Esophagus squamous epithelium (tissue), 5 donors: Measurements from ENCODE around the gene FGF18. TPM values are rescaled to one million over a fixed set of nuclear protein-coding genes. Genes with fewer than 3 reads are reported as not detected.

ENCODE experiments used
- DNase-seq: peaks from one replicate; lab custom pipeline; 2025; lab: John Stamatoyannopoulos, UW
- H3K27ac ChIP-seq, 4 donors: fragments of 200-600 bp; sonication (generic); one replicate each; pipeline ENCODE4 v1.5.1; 2016 to 2019; ENCODE audit warnings: mild to moderate bottlenecking in 1 of 4
- H3K27me3 ChIP-seq, 4 donors: fragments of 200-600 bp; sonication (generic); 1 replicate in 3 of 4; 2 replicates in 1 of 4; pipeline versions ENCODE4 v1.5.1 to v1.6.0; 2017 to 2021; ENCODE audit warnings: antibody characterized with exemption in 1 of 4
- H3K36me3 ChIP-seq, 3 donors: fragments of 200-600 bp; sonication (generic); one replicate each; pipeline ENCODE4 v1.5.1; 2016 to 2019
- H3K4me1 ChIP-seq, 3 donors: fragments of 200-600 bp; sonication (generic); one replicate each; pipeline ENCODE4 v1.5.1; 2017 to 2019
- H3K4me3 ChIP-seq, 4 donors: fragments of 200-600 bp; sonication (generic); 1 replicate in 3 of 4; 2 replicates in 1 of 4; pipeline ENCODE4 v1.5.1; 2016 to 2019; ENCODE audit warnings: mild to moderate bottlenecking in 2 of 4, moderate library complexity in 1 of 4
- H3K9me3 ChIP-seq, 3 donors: fragments of 200-600 bp; sonication (generic); one replicate each; pipeline ENCODE4 v1.5.1; 2016 to 2019
- POLR2A ChIP-seq, 4 donors: fragments of 450-650 bp; IDR thresholded peaks; one replicate each; pipeline ENCODE4 v1.6.1; 2017; ENCODE audit warnings: antibody characterized with exemption in 4 of 4, mild to moderate bottlenecking in 4 of 4, moderate library complexity in 3 of 4
- WGBS, 2 donors: methylation state at CpG; one replicate each; pipeline ENCODE4 v1.1.5; 2018; 5-methylcytosine and 5-hydroxymethylcytosine counted together
- intact Hi-C: fragments of 100-400 bp; cut with DNase I; formaldehyde crosslinking; loops from one replicate; pipeline ENCODE4 v1.15.0; 2022
- total RNA-seq, 4 donors: library from RNA; depleted of rRNA; stranded (reverse); fragments of >200 nt; gene quantifications; one replicate each; pipeline ENCODE4 v1.1.0, GENCODE V29; 2016
- TF ChIP-seq, protein P1 (sequence below), 6 experiments: fragments of 450-650 bp in 4 of 6; fragments of 200-600 bp in 2 of 6; sonication (generic) in 2 of 6; IDR thresholded peaks; one replicate each; pipeline ENCODE4 v1.5.1; 2016 to 2019; ENCODE audit warnings: antibody characterized with exemption in 6 of 6, mild to moderate bottlenecking in 4 of 6, moderate library complexity in 4 of 6
- donor health status: DM: yes; HTN: yes; CAD: no.

Gene FGF18
- total RNA-seq, 4 donors from 2014 or later: 0.15 to 0.29 (median 0.19) TPM; not detected in 1

DNA sequence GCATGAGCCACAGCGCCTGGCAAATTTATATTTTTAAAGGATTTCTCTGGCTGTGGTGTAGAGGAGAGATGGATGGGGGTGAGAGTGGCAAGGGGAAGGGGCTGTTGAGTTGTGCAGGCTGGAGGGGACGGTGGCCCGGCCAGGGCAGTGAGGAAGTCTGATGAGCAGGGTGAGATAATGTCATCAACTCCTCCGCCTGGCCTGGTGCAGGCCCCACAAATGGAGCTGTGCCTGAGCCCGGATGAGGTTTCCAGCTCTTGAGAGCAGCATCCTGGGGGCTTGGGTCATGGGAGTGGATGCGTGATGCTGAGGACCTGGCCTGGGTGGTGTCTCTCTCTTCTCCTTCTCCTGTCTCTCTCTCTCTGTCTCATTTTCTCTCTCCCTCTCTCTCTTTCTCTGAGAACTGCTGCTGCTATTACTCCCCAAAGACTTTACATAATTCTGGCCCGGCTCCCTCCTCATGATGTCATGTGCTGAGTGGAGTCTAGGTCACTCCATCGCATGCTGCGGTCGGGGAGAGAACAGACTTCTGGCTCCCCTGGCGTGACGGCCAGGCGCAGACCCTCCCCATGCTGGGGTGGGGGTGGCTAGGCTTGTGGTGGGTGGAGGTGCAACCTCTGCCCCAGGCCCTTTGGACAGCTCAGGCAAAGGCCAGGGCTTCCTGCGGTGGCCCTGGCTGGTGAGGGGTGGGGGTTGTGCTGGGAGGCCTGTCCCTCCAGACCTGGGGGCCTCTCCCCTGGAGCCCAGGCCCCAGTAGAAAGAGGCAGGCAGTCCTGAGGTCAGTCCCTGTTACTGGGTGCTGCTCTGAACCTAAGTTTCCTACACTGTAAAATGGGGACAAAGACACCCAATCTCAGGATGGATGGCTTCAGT, 26.4 kb downstream of the FGF18 start:
- Histone ChIP-seq H3K27ac (no peak overlapping the region), H3K27me3 (peaks cover 0 to 17% (median 0%) of the 10 kb centered on the region in 4 donors), H3K4me1 (peaks cover 0 to 18% (median 8%) of the 10 kb centered on the region in 3 donors), H3K36me3 (no peaks in the 10 kb centered on the region), H3K4me3 (no peak overlapping the region), H3K9me3 (no peaks in the 10 kb centered on the region)
- 78 to 79% methylated on average over 6 to 9 of the region's 14 CpGs for WGBS, 2 donors
- TF ChIP-seq, protein P1, sequence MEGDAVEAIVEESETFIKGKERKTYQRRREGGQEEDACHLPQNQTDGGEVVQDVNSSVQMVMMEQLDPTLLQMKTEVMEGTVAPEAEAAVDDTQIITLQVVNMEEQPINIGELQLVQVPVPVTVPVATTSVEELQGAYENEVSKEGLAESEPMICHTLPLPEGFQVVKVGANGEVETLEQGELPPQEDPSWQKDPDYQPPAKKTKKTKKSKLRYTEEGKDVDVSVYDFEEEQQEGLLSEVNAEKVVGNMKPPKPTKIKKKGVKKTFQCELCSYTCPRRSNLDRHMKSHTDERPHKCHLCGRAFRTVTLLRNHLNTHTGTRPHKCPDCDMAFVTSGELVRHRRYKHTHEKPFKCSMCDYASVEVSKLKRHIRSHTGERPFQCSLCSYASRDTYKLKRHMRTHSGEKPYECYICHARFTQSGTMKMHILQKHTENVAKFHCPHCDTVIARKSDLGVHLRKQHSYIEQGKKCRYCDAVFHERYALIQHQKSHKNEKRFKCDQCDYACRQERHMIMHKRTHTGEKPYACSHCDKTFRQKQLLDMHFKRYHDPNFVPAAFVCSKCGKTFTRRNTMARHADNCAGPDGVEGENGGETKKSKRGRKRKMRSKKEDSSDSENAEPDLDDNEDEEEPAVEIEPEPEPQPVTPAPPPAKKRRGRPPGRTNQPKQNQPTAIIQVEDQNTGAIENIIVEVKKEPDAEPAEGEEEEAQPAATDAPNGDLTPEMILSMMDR (IDR thresholded peaks at IDR 0.05): no peak
- no peak for TF ChIP-seq POLR2A (IDR thresholded peaks at IDR 0.05)
- intact Hi-C loops: no loop called here
- no peak for DNase-seq

DNA sequence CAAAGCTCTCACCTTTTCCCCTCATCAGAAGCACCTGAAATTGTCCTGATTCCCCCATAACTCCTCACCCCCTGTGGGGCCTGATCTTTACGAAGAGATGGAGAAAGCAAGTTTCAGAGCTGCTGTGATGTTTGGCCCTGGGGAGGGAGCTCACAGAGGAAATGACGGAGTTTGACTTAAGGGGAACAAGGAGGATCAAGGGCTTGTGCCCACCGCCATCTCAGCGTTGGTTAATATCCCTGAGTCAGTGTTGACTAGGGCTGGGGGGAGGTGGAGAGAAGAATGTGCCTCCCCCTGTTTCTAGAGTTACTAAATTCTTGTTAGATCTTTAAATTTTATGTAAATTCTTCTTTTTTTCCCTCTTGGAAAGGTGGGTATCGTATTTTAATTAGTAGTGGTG, 27.8 kb downstream of the FGF18 start:
- intact Hi-C loops: no loop called here
- no peak overlapping the region for H3K27ac ChIP-seq
- H3K4me1 ChIP-seq: peaks cover 4 to 25% (median 13%) of the 10 kb centered on the region in 3 donors
- no peak for DNase-seq
- no peaks in the 10 kb centered on the region for H3K9me3 ChIP-seq
- H3K27me3 ChIP-seq: peaks cover 0 to 30% (median 0%) of the 10 kb centered on the region in 4 donors
- no peak overlapping the region for H3K4me3 ChIP-seq
- TF ChIP-seq, protein P1 (IDR thresholded peaks at IDR 0.05): no peak
- TF ChIP-seq POLR2A (IDR thresholded peaks at IDR 0.05): no peak
- H3K36me3 ChIP-seq: no peaks in the 10 kb centered on the region
- 81 to 87% methylated on average over 5 of the region's 5 CpGs for WGBS, 2 donors

DNA sequence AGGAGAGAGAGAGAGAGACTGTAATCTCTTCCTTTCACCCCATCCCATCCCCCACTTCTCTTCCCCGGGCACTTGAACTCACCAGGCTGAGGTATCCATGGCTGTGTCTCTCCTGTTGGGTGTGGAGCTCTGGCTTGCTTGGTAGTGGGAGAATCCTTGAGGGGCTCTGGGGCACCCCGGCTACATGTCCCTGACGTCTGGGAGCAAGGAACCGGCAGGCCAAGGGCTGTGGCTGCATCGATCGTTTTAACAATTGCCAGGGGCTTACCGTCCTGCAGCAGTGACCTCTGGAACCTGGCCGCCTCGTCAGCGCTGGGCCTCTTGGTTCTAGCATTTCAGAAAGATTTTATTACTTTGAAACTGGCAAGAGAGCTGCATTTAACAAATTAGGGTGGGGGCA, 30.0 kb downstream of the FGF18 start:
- no peaks in the 10 kb centered on the region for H3K36me3 ChIP-seq
- no peak for TF ChIP-seq POLR2A (IDR thresholded peaks at IDR 0.05)
- TF ChIP-seq, protein P1 (IDR thresholded peaks at IDR 0.05): no peak
- H3K9me3 ChIP-seq: no peaks in the 10 kb centered on the region
- intact Hi-C loops: no loop called here
- no peak overlapping the region for H3K27ac ChIP-seq
- 78 to 100% methylated on average over 1 to 10 of the region's 10 CpGs for WGBS, 2 donors
- DNase-seq: no peak
- peaks cover 4 to 25% (median 13%) of the 10 kb centered on the region in 3 donors for H3K4me1 ChIP-seq
- H3K27me3 ChIP-seq: peaks cover 0 to 31% (median 0%) of the 10 kb centered on the region in 4 donors
- H3K4me3 ChIP-seq: no peak overlapping the region

DNA sequence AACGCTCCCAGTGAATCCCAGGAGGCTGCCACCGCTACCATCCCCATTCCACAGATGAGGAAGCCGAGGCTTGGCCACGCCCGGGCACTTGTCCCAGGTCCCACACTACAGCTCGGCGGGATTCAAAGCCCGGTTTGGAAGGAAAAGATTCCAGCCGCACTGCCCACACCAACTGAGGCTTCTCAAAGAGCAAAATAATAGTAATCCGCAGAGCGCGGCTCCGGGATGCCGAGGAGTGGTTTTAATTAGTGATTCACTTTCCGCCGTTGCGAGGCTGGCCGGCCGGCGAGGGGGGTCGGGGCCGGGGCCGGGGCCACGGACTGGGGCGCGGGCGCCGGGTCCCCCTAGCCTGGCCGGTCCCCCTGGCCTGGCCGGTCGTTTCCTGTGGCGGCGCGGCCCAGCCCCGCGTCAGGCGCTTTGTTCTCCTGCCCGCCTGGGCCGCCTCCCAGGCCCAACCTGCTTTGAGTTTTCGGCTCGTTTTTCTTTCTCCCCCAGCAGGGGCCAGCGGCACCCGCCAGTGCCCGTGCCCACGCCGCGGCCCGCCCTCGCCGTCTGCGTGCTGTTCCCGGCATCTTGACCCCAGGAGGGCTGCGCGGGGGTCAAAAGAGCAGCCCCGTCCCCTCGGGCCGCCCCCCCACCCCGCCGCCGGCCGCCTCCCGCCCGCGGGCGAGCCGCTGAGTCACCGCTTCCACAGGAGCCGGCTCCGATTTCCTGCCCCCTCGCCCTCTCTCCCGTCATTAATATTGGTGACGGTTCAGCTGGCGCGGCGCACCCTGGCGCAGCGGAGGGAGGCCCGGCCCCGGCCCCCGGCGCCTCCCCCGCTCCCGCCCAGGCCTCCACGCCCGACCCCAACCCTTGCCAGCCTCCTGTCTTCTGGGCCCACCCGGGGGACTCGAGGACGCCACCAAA, 31.2 kb downstream of the FGF18 start:
- peaks cover 0 to 31% (median 0%) of the 10 kb centered on the region in 4 donors for H3K27me3 ChIP-seq
- WGBS, 2 donors: 0 to 8% methylated on average over 2 to 17 of the region's 88 CpGs
- no peak for DNase-seq
- peaks cover 4 to 24% (median 13%) of the 10 kb centered on the region in 3 donors for H3K4me1 ChIP-seq
- H3K4me3 ChIP-seq: peak overlapping the region; percentile 43 to 67 (median 50)
- intact Hi-C loops: no loop called here
- H3K36me3 ChIP-seq: no peaks in the 10 kb centered on the region
- H3K9me3 ChIP-seq: no peaks in the 10 kb centered on the region
- peak overlapping the region; percentile 49 to 89 (median 81) for H3K27ac ChIP-seq
- no peak for TF ChIP-seq POLR2A (IDR thresholded peaks at IDR 0.05)
- TF ChIP-seq, protein P1 (IDR thresholded peaks at IDR 0.05): no peak
